ENCODE data around the gene IGFL2.

- TF ChIP-seq, protein P1, sequence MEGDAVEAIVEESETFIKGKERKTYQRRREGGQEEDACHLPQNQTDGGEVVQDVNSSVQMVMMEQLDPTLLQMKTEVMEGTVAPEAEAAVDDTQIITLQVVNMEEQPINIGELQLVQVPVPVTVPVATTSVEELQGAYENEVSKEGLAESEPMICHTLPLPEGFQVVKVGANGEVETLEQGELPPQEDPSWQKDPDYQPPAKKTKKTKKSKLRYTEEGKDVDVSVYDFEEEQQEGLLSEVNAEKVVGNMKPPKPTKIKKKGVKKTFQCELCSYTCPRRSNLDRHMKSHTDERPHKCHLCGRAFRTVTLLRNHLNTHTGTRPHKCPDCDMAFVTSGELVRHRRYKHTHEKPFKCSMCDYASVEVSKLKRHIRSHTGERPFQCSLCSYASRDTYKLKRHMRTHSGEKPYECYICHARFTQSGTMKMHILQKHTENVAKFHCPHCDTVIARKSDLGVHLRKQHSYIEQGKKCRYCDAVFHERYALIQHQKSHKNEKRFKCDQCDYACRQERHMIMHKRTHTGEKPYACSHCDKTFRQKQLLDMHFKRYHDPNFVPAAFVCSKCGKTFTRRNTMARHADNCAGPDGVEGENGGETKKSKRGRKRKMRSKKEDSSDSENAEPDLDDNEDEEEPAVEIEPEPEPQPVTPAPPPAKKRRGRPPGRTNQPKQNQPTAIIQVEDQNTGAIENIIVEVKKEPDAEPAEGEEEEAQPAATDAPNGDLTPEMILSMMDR (IDR thresholded peaks at IDR 0.05 in 8 of 11, conservative IDR thresholded peaks at IDR 0.05 in 3 of 11) = no peak
- no peak for TF ChIP-seq POLR2AphosphoS5 (IDR thresholded peaks at IDR 0.05)
These were observed 47.1 kb downstream of the IGFL2 start for GRCh38 chr19:46195104-46195503.
